ENCODE results near the gene SYT2.

SYT2 gene

GRCh38 chr1:202683029-202683428, 27.2 kb downstream of the SYT2 start:
- no peak for TF ChIP-seq CTCF (IDR thresholded peaks at IDR 0.05; ENCODE audit: extremely low read depth, missing control alignments)
- no peak for DNase-seq (ENCODE audit: low spot score)

- DNase-seq (ENCODE audit: low spot score) = no peak
- no peak for TF ChIP-seq CTCF (IDR thresholded peaks at IDR 0.05; ENCODE audit: extremely low read depth, missing control alignments)
Observed at GRCh38 chr1:202682477-202682876, 27.8 kb downstream of the SYT2 start.

GRCh38 chr1:202681736-202682420, 28.4 kb downstream of the SYT2 start:
- no peak for TF ChIP-seq CTCF (IDR thresholded peaks at IDR 0.05; ENCODE audit: extremely low read depth, missing control alignments)
- no peak for DNase-seq (ENCODE audit: low spot score)

GRCh38 chr1:202680586-202681352, 29.5 kb downstream of the SYT2 start:
- TF ChIP-seq CTCF (IDR thresholded peaks at IDR 0.05; ENCODE audit: extremely low read depth, missing control alignments) = no peak
- DNase-seq (ENCODE audit: low spot score) = no peak

- no peak for TF ChIP-seq CTCF (IDR thresholded peaks at IDR 0.05; ENCODE audit: extremely low read depth, missing control alignments)
- DNase-seq (ENCODE audit: low spot score) = no peak
Observed at GRCh38 chr1:202679406-202680177, 30.7 kb downstream of the SYT2 start.

- no peak for DNase-seq (ENCODE audit: low spot score)
- no peak for TF ChIP-seq CTCF (IDR thresholded peaks at IDR 0.05; ENCODE audit: extremely low read depth, missing control alignments)
Observed at GRCh38 chr1:202677433-202677832, 32.8 kb downstream of the SYT2 start.

- TF ChIP-seq CTCF (IDR thresholded peaks at IDR 0.05; ENCODE audit: extremely low read depth, missing control alignments) = no peak
- no peak for DNase-seq (ENCODE audit: low spot score)
Observed at GRCh38 chr1:202673531-202673930, 36.7 kb downstream of the SYT2 start.
